Right lobe of liver (tissue), 6 donors: ENCODE measurements around the gene CRLF3. TPM values are rescaled to one million over a fixed set of nuclear protein-coding genes. Genes with fewer than 3 reads are reported as not detected.

ENCODE experiments used
- ATAC-seq, 4 donors: fragments of 200-7000 bp; cut with Tn5 transposase; one replicate each; pipeline ENCODE4 v1.9.1; 2020; ENCODE audit warnings: mild to moderate bottlenecking in 4 of 4, moderate library complexity in 4 of 4
- DNase-seq, 3 donors: peaks; one replicate each; pipeline ENCODE4 v3.0.0-alpha.2; 2020
- H3K27ac ChIP-seq, 3 donors: fragments of 200-600 bp; one replicate each; pipeline ENCODE4 v1.8.0; 2022
- H3K27me3 ChIP-seq, 2 donors: fragments of 200-600 bp; one replicate each; pipeline ENCODE4 v1.8.0; 2022
- H3K36me3 ChIP-seq, 4 donors: fragments of 200-600 bp; sonication (generic) in 1 of 4; one replicate each; pipeline versions ENCODE4 v1.5.1 to v1.8.0; 2017 to 2022; ENCODE audit warnings: control low read depth in 1 of 4
- H3K4me1 ChIP-seq, 4 donors: fragments of 200-600 bp; sonication (generic) in 1 of 4; one replicate each; pipeline versions ENCODE4 v1.5.1 to v1.8.0; 2017 to 2022; ENCODE audit warnings: control low read depth in 1 of 4
- H3K4me3 ChIP-seq, 3 donors: fragments of 200-600 bp; one replicate each; pipeline ENCODE4 v1.8.0; 2022
- H3K9me3 ChIP-seq, 4 donors: fragments of 200-600 bp; sonication (generic) in 1 of 4; one replicate each; pipeline versions ENCODE4 v1.5.1 to v1.8.0; 2017 to 2022; ENCODE audit warnings: control low read depth in 1 of 4
- POLR2A ChIP-seq: fragments of 450-650 bp; IDR thresholded peaks from one replicate; pipeline ENCODE4 v1.6.1; 2017; ENCODE audit warnings: antibody characterized with exemption, mild to moderate bottlenecking
- WGBS: methylation state at CpG from one replicate; pipeline ENCODE4 v1.1.6; 2018; ENCODE audit warnings: low coverage, low lambda C conversion rate; ENCODE audit not compliant: insufficient coverage; ENCODE audit errors: missing lambda C conversion rate; 5-methylcytosine and 5-hydroxymethylcytosine counted together
- intact Hi-C, 2 donors: fragments of 100-400 bp; cut with DNase I; formaldehyde crosslinking; loops; one replicate each; pipeline versions ENCODE4 v1.11.2 to v1.14.1; 2022
- total RNA-seq, 6 experiments: library from RNA; depleted of rRNA in 2 of 6; stranded (reverse); fragments of >200 nt in 2 of 6; fragmentation: NEBNext Ultra II Directional in 3 of 6; extraction: Animal tissue kit (Norgen Biotek cat#: 25700) in 3 of 6; gene quantifications; one replicate each; pipeline versions ENCODE4 v1.1.0 to v1.2.4, GENCODE V29; 2016 to 2023
- TF ChIP-seq, protein P1 (sequence below), 4 donors: fragments of 200-600 bp in 3 of 4; fragments of 450-650 bp in 1 of 4; IDR thresholded peaks; one replicate each; pipeline versions ENCODE4 v1.5.1 to v1.8.0; 2016 to 2022; ENCODE audit warnings: antibody characterized with exemption in 4 of 4, mild to moderate bottlenecking in 2 of 4
- donor health status: DM: no; HTN: yes; CAD: no.
- donor health status: DM: no; HTN: no; CAD: no.
- donor health status: DM: no; HTN: no; CAD: no.
- donor health status: DM: no; HTN: yes; CAD: no.
- donor health status: DM: no; HTN: yes; CAD: no.

The CRLF3 gene
- total RNA-seq, 6 experiments from 2014 or later: 2.4 to 6.7 (median 5.0) TPM

DNA sequence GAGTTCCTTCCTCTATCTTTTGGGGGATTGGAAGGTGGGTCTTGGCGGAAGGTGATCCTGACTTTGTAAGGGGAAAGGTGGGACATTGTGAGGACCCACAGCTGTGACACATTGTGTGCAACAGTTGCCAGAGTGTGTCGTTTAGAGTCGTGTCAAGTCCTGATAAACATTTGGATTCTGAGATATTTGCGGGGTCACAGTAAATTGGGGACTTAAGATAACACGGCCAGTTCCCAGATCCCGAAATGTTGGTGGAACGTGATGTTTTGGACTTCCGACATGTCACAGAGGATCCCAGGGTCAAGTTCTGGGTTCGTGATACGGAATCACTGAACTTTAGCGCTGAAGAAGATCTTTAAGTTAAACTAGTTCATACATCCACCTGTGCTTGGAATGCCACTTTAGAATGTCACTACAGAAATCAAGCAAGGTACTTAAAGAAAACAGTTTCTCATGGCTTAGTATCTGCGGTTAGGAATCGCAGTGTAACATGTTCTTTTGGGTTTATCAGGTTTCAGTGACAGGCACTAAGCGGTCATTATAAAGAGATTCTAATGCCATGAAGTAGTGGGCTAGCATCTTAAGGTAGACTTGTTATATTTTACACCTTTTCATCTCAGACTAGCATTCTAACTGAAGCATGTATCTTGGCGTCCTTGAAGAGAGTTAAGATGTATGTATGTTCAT lies 8.1 kb upstream of the CRLF3 start:
- H3K4me3 ChIP-seq: peak overlapping the region; percentile 65 to 74 (median 69)
- TF ChIP-seq, protein P1, sequence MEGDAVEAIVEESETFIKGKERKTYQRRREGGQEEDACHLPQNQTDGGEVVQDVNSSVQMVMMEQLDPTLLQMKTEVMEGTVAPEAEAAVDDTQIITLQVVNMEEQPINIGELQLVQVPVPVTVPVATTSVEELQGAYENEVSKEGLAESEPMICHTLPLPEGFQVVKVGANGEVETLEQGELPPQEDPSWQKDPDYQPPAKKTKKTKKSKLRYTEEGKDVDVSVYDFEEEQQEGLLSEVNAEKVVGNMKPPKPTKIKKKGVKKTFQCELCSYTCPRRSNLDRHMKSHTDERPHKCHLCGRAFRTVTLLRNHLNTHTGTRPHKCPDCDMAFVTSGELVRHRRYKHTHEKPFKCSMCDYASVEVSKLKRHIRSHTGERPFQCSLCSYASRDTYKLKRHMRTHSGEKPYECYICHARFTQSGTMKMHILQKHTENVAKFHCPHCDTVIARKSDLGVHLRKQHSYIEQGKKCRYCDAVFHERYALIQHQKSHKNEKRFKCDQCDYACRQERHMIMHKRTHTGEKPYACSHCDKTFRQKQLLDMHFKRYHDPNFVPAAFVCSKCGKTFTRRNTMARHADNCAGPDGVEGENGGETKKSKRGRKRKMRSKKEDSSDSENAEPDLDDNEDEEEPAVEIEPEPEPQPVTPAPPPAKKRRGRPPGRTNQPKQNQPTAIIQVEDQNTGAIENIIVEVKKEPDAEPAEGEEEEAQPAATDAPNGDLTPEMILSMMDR (IDR thresholded peaks at IDR 0.05): no peak
- TF ChIP-seq POLR2A: no peak
- H3K27me3 ChIP-seq: no peaks in the 10 kb centered on the region
- no peak for ATAC-seq
- H3K27ac ChIP-seq: no peak overlapping the region
- DNase-seq: no peak
- no peaks in the 10 kb centered on the region for H3K9me3 ChIP-seq
- no peaks in the 10 kb centered on the region for H3K36me3 ChIP-seq
- intact Hi-C loops: no loop called here
- WGBS: under 1% methylated on average over 15 of the region's 15 CpGs
- peaks cover 0 to 4% (median 0%) of the 10 kb centered on the region in 4 donors for H3K4me1 ChIP-seq

DNA sequence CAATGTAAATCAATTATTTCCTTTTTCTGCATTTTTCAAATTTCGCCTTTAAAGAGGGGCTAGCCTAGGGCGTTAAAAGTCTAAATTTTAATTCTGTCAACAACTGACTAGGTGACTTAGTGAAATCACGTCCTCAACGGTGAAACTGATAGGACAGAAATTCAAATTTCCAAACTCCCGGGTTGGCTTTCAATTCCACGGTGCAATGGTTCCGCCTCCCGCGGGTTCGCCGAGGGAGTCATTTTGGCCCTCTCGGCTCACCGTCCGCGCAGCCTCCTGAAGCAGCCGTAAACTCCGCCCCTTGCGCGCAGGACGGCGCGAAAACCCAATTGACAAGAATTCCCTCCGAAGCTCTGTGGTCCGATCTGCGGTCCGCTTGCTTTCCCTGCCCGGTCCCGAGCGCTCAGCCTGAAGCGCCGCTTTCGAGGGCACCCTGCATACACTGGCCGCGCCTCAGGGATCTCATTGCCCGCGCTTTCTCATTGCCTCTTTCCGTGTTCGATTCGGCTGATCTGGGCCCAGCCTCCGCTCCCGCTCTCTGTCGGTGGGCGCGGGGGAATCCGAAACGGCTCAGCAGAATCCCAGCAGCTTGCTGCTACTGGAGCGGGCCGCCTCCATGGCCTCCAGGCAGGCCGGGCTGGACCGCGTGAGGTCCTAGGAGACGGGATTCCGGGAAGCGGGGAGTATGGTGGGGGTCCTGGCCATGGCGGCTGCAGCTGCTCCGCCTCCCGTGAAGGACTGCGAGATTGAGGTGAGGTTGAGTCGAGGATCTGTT lies 7.4 kb upstream of the CRLF3 start, which contains the start of gene ATAD5:
Gene ATAD5, plus strand, starts transcription at position 304 of the 775 bp plus-strand sequence. Its CDS starts 382 bp downstream, at position 686.
- WGBS: 0% methylated on average over 44 of the region's 59 CpGs
- no peak within 1 kb of the TSS for H3K27ac ChIP-seq
- DNase-seq (peak; percentile 91 to 94 (median 94)), ATAC-seq (peak; percentile 98 to 100 (median 100))
- H3K9me3 ChIP-seq: no peaks in the 10 kb centered on the region
- TF ChIP-seq, protein P1 (IDR thresholded peaks at IDR 0.05): no peak
- no peak for TF ChIP-seq POLR2A
- H3K4me3 ChIP-seq: peak within 1 kb of the TSS; percentile 65 to 74 (median 69)
- no peaks in the 10 kb centered on the region for H3K27me3 ChIP-seq
- no peaks in the 10 kb centered on the region for H3K36me3 ChIP-seq
- intact Hi-C loops: no loop called here
- peaks cover 0 to 4% (median 0%) of the 10 kb centered on the region in 4 donors for H3K4me1 ChIP-seq

DNA sequence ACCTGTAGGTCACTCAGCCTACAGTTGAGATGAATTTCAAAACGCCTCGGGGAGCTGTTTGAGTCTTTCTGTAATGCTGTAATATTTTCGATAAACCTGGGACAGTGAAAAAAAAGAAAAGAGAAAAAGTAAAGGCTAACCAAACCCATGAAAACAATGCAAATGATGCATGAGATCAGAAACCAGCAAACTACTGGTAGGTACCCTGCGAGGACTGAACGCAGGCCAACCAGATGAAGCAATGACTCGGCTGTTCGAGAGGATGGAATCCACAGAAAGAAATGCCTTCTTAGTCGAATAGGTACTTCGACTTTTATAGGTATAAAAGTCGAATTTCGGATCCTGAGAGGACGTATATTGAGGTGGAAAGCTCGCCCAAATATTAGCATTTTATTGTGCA lies 6.8 kb upstream of the CRLF3 start:
- intact Hi-C loops: no loop called here
- Histone ChIP-seq H3K4me3 (peak overlapping the region; percentile 65 to 74 (median 69)), H3K4me1 (peaks cover 0 to 4% (median 0%) of the 10 kb centered on the region in 4 donors), H3K36me3 (no peaks in the 10 kb centered on the region), H3K27ac (no peak overlapping the region), H3K27me3 (no peaks in the 10 kb centered on the region), H3K9me3 (no peaks in the 10 kb centered on the region)
- ATAC-seq: peak; percentile 32 to 46 (median 41)
- WGBS: 23% methylated on average over 13 of the region's 13 CpGs
- TF ChIP-seq POLR2A: no peak
- TF ChIP-seq, protein P1 (IDR thresholded peaks at IDR 0.05): no peak
- DNase-seq: no peak

- WGBS: 68% methylated on average over 5 of the region's 5 CpGs
- Histone ChIP-seq H3K4me1 (peaks cover 0 to 5% (median 2%) of the 10 kb centered on the region in 4 donors), H3K27ac (no peak overlapping the region), H3K36me3 (no peaks in the 10 kb centered on the region), H3K9me3 (no peaks in the 10 kb centered on the region), H3K4me3 (no peak overlapping the region), H3K27me3 (no peaks in the 10 kb centered on the region)
- intact Hi-C loops: no loop called here
- no peak for TF ChIP-seq POLR2A
- TF ChIP-seq, protein P1 (IDR thresholded peaks at IDR 0.05): no peak
- no peak for ATAC-seq
- no peak for DNase-seq
Observed at GRCh38 chr17:30829022-30829421, 4.5 kb upstream of the CRLF3 start.
